WTC11 (cell line): ENCODE data around the gene MX2. TPM values are rescaled to one million over a fixed set of nuclear protein-coding genes. Genes with fewer than 3 reads are reported as not detected.

Source experiments
- ATAC-seq: fragments of 200-7000 bp; cut with Tn5 transposase; 2 replicates; pipeline ENCODE4 v1.10.0; 2021; ENCODE audit warnings: mild to moderate bottlenecking, moderate library complexity
- CTCF ChIA-PET: fragments of 300-600 bp; sonication (Branson Sonifier 250); formaldehyde crosslinking; loops from one replicate; lab custom pipeline; 2021; ENCODE audit warnings: antibody characterized with exemption; lab: Charles Lee
- POLR2A ChIA-PET: fragments of 350-600 bp; sonication (Branson Sonifier 250); formaldehyde crosslinking; loops from one replicate; lab custom pipeline; 2021; ENCODE audit warnings: antibody characterized with exemption; lab: Charles Lee
- DNase-seq: peaks from one replicate; pipeline ENCODE4 v3.0.0; 2021; ENCODE audit warnings: low spot score
- H3K27ac Mint-ChIP-seq: 2 replicates; pipeline ENCODE4 v1.8.0; 2021; ENCODE audit warnings: mixed read lengths
- H3K27me3 Mint-ChIP-seq: 2 replicates; pipeline ENCODE4 v1.8.0; 2021; ENCODE audit warnings: low read depth, mild to moderate bottlenecking, moderate library complexity, mixed read lengths
- H3K36me3 Mint-ChIP-seq: 2 replicates; pipeline ENCODE4 v1.8.0; 2021; ENCODE audit warnings: mixed read lengths
- H3K4me1 Mint-ChIP-seq: 2 replicates; pipeline ENCODE4 v1.8.0; 2022; ENCODE audit warnings: mixed read lengths
- H3K4me3 Mint-ChIP-seq: 2 replicates; pipeline ENCODE4 v1.8.0; 2021; ENCODE audit warnings: mild to moderate bottlenecking, moderate library complexity, mixed read lengths
- H3K9me3 Mint-ChIP-seq: 2 replicates; pipeline ENCODE4 v1.8.0; 2021; ENCODE audit warnings: mixed read lengths
- ATF2 ChIP-seq: sonication (generic); formaldehyde crosslinking; IDR thresholded peaks from 2 replicates; pipeline ENCODE4 v1.8.1; 2022; ENCODE audit warnings: low read depth, missing genetic modification reagents, borderline replicate concordance
- ATF3 ChIP-seq: sonication (generic); formaldehyde crosslinking; conservative IDR thresholded peaks from 2 replicates; pipeline ENCODE4 v1.8.1; 2022; ENCODE audit warnings: mild to moderate bottlenecking, missing genetic modification reagents
- CTCF ChIP-seq: fragments of 200-600 bp; IDR thresholded peaks from 2 replicates; pipeline ENCODE4 v1.8.0; 2022; ENCODE audit warnings: antibody characterized with exemption
- IRF2 ChIP-seq: sonication (generic); formaldehyde crosslinking; IDR thresholded peaks from 2 replicates; pipeline ENCODE4 v1.8.0; 2022; ENCODE audit warnings: low read depth, missing genetic modification reagents, borderline replicate concordance
- JAZF1 ChIP-seq: fragments of 250-450 bp; sonication (Bioruptor Pico); IDR thresholded peaks from 2 replicates; pipeline ENCODE4 v1.9.0; 2021; ENCODE audit warnings: moderate library complexity, mild to moderate bottlenecking, inconsistent platforms
- KAT7 ChIP-seq: sonication (generic); formaldehyde crosslinking; IDR thresholded peaks from 2 replicates; pipeline ENCODE4 v1.8.1; 2023; ENCODE audit warnings: missing genetic modification reagents, mild to moderate bottlenecking, borderline replicate concordance
- NFE2L1 ChIP-seq: sonication (generic); formaldehyde crosslinking; IDR thresholded peaks from 2 replicates; pipeline ENCODE4 v1.8.1; 2023; ENCODE audit warnings: missing genetic modification reagents
- PRRX2 ChIP-seq: fragments of 250-450 bp; sonication (Bioruptor Pico); IDR thresholded peaks from 2 replicates; pipeline ENCODE4 v1.8.0; 2021; ENCODE audit warnings: mild to moderate bottlenecking
- RELA ChIP-seq: sonication (generic); formaldehyde crosslinking; IDR thresholded peaks from 2 replicates; pipeline ENCODE4 v1.8.1; 2022; ENCODE audit warnings: missing genetic modification reagents, mild to moderate bottlenecking, borderline replicate concordance
- SOX15 ChIP-seq: fragments of 250-450 bp; sonication (Bioruptor Pico); IDR thresholded peaks from 2 replicates; pipeline ENCODE4 v1.9.0; 2021; ENCODE audit warnings: mild to moderate bottlenecking
- SP1 ChIP-seq: sonication (generic); formaldehyde crosslinking; conservative IDR thresholded peaks from 2 replicates; pipeline ENCODE4 v1.8.1; 2022; ENCODE audit warnings: missing genetic modification reagents
- TCF7 ChIP-seq: sonication (generic); formaldehyde crosslinking; IDR thresholded peaks from 2 replicates; pipeline ENCODE4 v1.8.0; 2022; ENCODE audit warnings: mild to moderate bottlenecking, low read depth, missing genetic modification reagents, moderate library complexity
- USF2 ChIP-seq: sonication (generic); formaldehyde crosslinking; IDR thresholded peaks from 2 replicates; pipeline ENCODE4 v1.8.1; 2023; ENCODE audit warnings: mild to moderate bottlenecking, missing genetic modification reagents, moderate library complexity
- ZBTB21 ChIP-seq: sonication (generic); formaldehyde crosslinking; IDR thresholded peaks from 2 replicates; pipeline ENCODE4 v1.8.1; 2023; ENCODE audit warnings: mild to moderate bottlenecking, missing genetic modification reagents, borderline replicate concordance
- ZBTB43 ChIP-seq: sonication (generic); formaldehyde crosslinking; IDR thresholded peaks from 2 replicates; pipeline ENCODE4 v1.8.1; 2023; ENCODE audit warnings: mild to moderate bottlenecking, missing genetic modification reagents
- ZNF532 ChIP-seq: fragments of 250-450 bp; sonication (Bioruptor Pico); IDR thresholded peaks from 2 replicates; pipeline ENCODE4 v1.9.0; 2021; ENCODE audit warnings: mild to moderate bottlenecking, borderline replicate concordance
- total RNA-seq: library from RNA; stranded (reverse); gene quantifications from 3 replicates; pipeline ENCODE4 v1.2.3, GENCODE V29; 2021

The MX2 gene
- total RNA-seq, 1 experiment from 2014 or later, result 2.6 TPM

GRCh38 chr21:41349619-41350390 is 12.0 kb upstream of the MX2 start:
- ChIA-PET POLR2A (no interaction called here), CTCF (interaction anchor here (0.7 to 0.9 kb wide), 3 partner anchors 10 to 67 kb away, joined by 3 read pairs; no protein-coding TSS in a partner anchor)
- Mint-ChIP-seq H3K4me1 (no peaks in the 10 kb centered on the region), H3K9me3 (no peaks in the 10 kb centered on the region), H3K27me3 (no peaks in the 10 kb centered on the region), H3K27ac (0 out of 2 replicates have a peak overlapping the region, but pooled peaks have one; percentile 27), H3K36me3 (no peaks in the 10 kb centered on the region), H3K4me3 (no peak overlapping the region)
- ATAC-seq (no peak), DNase-seq (no peak)
- TF ChIP-seq RELA (CRISPR knock-in tag) (no peak), PRRX2 (CRISPR knock-in tag) (no peak), NFE2L1 (CRISPR knock-in tag) (no peak), SP1 (CRISPR knock-in tag) (no peak), ZBTB43 (no peak), IRF2 (CRISPR knock-in tag) (no peak), ATF2 (CRISPR knock-in tag) (no peak), CTCF (no peak), ZBTB21 (CRISPR knock-in tag) (no peak)

GRCh38 chr21:41350436-41351155 is 11.2 kb upstream of the MX2 start:
- no peaks in the 10 kb centered on the region for H3K9me3 Mint-ChIP-seq
- DNase-seq (no peak), ATAC-seq (no peak)
- H3K27me3 Mint-ChIP-seq, result no peaks in the 10 kb centered on the region
- TF ChIP-seq JAZF1, result no peak
- H3K27ac Mint-ChIP-seq, result 0 out of 2 replicates have a peak overlapping the region, but pooled peaks have one; percentile 27
- CTCF ChIA-PET, result interaction anchor here (0.7 to 0.9 kb wide), 3 partner anchors 9 to 68 kb away, joined by 3 read pairs; no protein-coding TSS in a partner anchor
- POLR2A ChIA-PET, result no interaction called here
- H3K36me3 Mint-ChIP-seq, result no peaks in the 10 kb centered on the region
- H3K4me3 Mint-ChIP-seq, result no peak overlapping the region
- H3K4me1 Mint-ChIP-seq, result no peaks in the 10 kb centered on the region

- Mint-ChIP-seq H3K4me3 (no peak overlapping the region), H3K27me3 (no peaks in the 10 kb centered on the region), H3K4me1 (peaks cover 18% of the 10 kb centered on the region), H3K9me3 (no peaks in the 10 kb centered on the region), H3K27ac (no peak overlapping the region), H3K36me3 (no peaks in the 10 kb centered on the region)
- ChIA-PET POLR2A (no interaction called here), CTCF (interaction anchor here (0.8 to 1.4 kb wide), 2 partner anchors 12 to 74 kb away, joined by 3 to 9 read pairs; no protein-coding TSS in a partner anchor)
- TF ChIP-seq TCF7 (CRISPR knock-in tag) (no peak), CTCF (no peak), NFE2L1 (CRISPR knock-in tag) (no peak), ATF3 (CRISPR knock-in tag) (no peak), ZNF532 (CRISPR knock-in tag) (no peak), USF2 (CRISPR knock-in tag) (no peak), SOX15 (CRISPR knock-in tag) (no peak), KAT7 (CRISPR knock-in tag) (no peak)
- DNase-seq (no peak), ATAC-seq (no peak)
Observed at GRCh38 chr21:41357546-41357945, 4.3 kb upstream of the MX2 start.
